Epithelial cell of proximal tubule (primary cell): ENCODE results near the gene GNAI2. TPM values are rescaled to one million over a fixed set of nuclear protein-coding genes. Genes with fewer than 3 reads are reported as not detected.

Experiments used
- DNase-seq: peaks from one replicate; pipeline ENCODE4 v3.0.0-alpha.2; 2011; ENCODE audit warnings: low read depth
- H3K4me3 ChIP-seq: 2 replicates; pipeline ENCODE4 v1.5.1; 2011; ENCODE audit warnings: low read depth, mild to moderate bottlenecking, low read length
- total RNA-seq: library from RNA; depleted of rRNA; stranded (reverse); fragments of >200 nt; gene quantifications from 2 replicates; pipeline ENCODE4 v1.2.3, GENCODE V29; 2015
- TF ChIP-seq, protein P1 (sequence below): conservative IDR thresholded peaks from 2 replicates; pipeline ENCODE4 v1.5.1; 2012; ENCODE audit warnings: low read depth, mild to moderate bottlenecking, low read length

Gene GNAI2
- total RNA-seq, 1 donor from 2014 or later, result 264 TPM

GRCh38 chr3:50298836-50299637 lies 63.0 kb downstream of the GNAI2 start, which contains the start of the genes HYAL3 and NAA80:
TSS of gene HYAL3 (minus strand) at chr3:50299405. CDS start at chr3:50295602, 3,803 bp downstream.
TSS of gene NAA80 (minus strand) at chr3:50299405. CDS start at chr3:50297463, 1,942 bp downstream.
- DNase-seq, result peak; percentile 92
- H3K4me3 ChIP-seq, result peak within 1 kb of the TSS; percentile 92
- TF ChIP-seq, protein P1, sequence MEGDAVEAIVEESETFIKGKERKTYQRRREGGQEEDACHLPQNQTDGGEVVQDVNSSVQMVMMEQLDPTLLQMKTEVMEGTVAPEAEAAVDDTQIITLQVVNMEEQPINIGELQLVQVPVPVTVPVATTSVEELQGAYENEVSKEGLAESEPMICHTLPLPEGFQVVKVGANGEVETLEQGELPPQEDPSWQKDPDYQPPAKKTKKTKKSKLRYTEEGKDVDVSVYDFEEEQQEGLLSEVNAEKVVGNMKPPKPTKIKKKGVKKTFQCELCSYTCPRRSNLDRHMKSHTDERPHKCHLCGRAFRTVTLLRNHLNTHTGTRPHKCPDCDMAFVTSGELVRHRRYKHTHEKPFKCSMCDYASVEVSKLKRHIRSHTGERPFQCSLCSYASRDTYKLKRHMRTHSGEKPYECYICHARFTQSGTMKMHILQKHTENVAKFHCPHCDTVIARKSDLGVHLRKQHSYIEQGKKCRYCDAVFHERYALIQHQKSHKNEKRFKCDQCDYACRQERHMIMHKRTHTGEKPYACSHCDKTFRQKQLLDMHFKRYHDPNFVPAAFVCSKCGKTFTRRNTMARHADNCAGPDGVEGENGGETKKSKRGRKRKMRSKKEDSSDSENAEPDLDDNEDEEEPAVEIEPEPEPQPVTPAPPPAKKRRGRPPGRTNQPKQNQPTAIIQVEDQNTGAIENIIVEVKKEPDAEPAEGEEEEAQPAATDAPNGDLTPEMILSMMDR, result peak; percentile 23

DNA sequence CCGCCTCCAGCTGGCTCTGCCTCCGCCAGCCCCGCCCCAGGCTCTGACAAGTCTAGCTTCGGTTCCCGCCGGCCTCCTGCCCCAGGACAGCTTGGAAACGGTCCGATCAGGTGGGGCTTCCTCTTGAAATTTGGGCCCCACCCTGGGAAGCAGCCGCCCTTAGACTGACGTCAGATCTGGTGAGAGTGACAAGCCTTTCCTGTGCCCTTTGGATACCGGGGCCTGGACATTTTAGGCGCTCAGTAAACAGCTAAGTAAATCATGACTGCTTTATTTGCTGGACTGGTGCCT lies 63.6 kb downstream of the GNAI2 start:
- TF ChIP-seq, protein P1, result no peak
- DNase-seq, result no peak

GRCh38 chr3:50299929-50300680 lies 64.1 kb downstream of the GNAI2 start:
- peak overlapping the region; percentile 53 for H3K4me3 ChIP-seq
- TF ChIP-seq, protein P1, result no peak
- no peak for DNase-seq

More for the DNA sequence above, 63.6 kb downstream of the GNAI2 start:
- H3K4me3 ChIP-seq, result peak overlapping the region; percentile 53

- DNase-seq, result no peak
- no peak overlapping the region for H3K4me3 ChIP-seq
- TF ChIP-seq, protein P1, result no peak
These were observed 64.8 kb downstream of the GNAI2 start for GRCh38 chr3:50300681-50301254.

- no peak for DNase-seq
- H3K4me3 ChIP-seq, result peak overlapping the region; percentile 68
- TF ChIP-seq, protein P1, result no peak
These were observed 66.3 kb downstream of the GNAI2 start for GRCh38 chr3:50302095-50303012.
